Bronchial epithelial cell (primary cell): Measurements from ENCODE around the gene CSAD. TPM values are rescaled to one million over a fixed set of nuclear protein-coding genes. Genes with fewer than 3 reads are reported as not detected.

Experiments used
- DNase-seq: peaks from one replicate; pipeline ENCODE4 v3.0.0-alpha.2; 2010; ENCODE audit warnings: low read depth
- FAIRE-seq: peaks from 2 replicates; lab custom pipeline; 2011; peaks lifted over from hg19 to GRCh38; lab: Jason Lieb, UNC
- H3K27me3 ChIP-seq: 2 replicates; pipeline ENCODE4 v1.5.1; 2011; ENCODE audit warnings: low read length; ENCODE audit not compliant: control insufficient read depth, insufficient read depth
- H3K36me3 ChIP-seq: 2 replicates; pipeline ENCODE4 v1.5.1; 2011; ENCODE audit warnings: low read length; ENCODE audit not compliant: control insufficient read depth, insufficient read depth
- H3K4me3 ChIP-seq: 2 replicates; pipeline ENCODE4 v1.5.1; 2011; ENCODE audit warnings: mild to moderate bottlenecking, low read depth, low read length, control low read depth
- total RNA-seq: library from RNA; depleted of rRNA; stranded (reverse); fragments of >200 nt; gene quantifications from 2 replicates; pipeline ENCODE4 v1.2.1, GENCODE V29; 2014
- TF ChIP-seq, protein P1 (sequence below): IDR thresholded peaks from 2 replicates; pipeline ENCODE4 v1.5.1; 2011; ENCODE audit warnings: mild to moderate bottlenecking, moderate library complexity, low read length, control low read depth, inconsistent platforms; ENCODE audit not compliant: insufficient read depth, severe bottlenecking

The CSAD gene
- total RNA-seq, 1 donor from 2014 or later = 6.6 TPM

DNA sequence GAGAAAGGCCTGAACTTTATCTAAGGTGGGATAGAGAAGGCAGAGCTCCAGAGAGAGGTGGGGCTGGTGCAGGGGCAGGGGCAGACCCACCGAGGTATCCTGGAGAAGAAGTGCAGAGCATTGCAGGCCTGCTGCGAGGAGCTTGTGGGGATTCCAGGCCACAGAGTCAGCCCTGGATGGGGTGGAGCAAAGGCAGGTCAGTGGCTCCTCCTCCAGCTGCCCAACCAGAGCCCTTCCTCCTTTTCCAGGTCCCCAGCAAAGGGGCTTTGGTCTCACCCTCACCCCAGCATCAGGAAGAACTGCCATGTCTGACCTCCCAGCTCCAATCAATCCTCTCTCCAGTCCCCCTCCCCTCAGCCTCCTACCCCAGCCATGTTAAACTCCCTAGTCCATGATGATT is 20.1 kb downstream of the CSAD start:
- DNase-seq (no peak), FAIRE-seq (no peak)
- Histone ChIP-seq H3K36me3 (peaks cover 5% of the 10 kb centered on the region), H3K27me3 (no peaks in the 10 kb centered on the region), H3K4me3 (no peak overlapping the region)
- TF ChIP-seq, protein P1, sequence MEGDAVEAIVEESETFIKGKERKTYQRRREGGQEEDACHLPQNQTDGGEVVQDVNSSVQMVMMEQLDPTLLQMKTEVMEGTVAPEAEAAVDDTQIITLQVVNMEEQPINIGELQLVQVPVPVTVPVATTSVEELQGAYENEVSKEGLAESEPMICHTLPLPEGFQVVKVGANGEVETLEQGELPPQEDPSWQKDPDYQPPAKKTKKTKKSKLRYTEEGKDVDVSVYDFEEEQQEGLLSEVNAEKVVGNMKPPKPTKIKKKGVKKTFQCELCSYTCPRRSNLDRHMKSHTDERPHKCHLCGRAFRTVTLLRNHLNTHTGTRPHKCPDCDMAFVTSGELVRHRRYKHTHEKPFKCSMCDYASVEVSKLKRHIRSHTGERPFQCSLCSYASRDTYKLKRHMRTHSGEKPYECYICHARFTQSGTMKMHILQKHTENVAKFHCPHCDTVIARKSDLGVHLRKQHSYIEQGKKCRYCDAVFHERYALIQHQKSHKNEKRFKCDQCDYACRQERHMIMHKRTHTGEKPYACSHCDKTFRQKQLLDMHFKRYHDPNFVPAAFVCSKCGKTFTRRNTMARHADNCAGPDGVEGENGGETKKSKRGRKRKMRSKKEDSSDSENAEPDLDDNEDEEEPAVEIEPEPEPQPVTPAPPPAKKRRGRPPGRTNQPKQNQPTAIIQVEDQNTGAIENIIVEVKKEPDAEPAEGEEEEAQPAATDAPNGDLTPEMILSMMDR = no peak

DNA sequence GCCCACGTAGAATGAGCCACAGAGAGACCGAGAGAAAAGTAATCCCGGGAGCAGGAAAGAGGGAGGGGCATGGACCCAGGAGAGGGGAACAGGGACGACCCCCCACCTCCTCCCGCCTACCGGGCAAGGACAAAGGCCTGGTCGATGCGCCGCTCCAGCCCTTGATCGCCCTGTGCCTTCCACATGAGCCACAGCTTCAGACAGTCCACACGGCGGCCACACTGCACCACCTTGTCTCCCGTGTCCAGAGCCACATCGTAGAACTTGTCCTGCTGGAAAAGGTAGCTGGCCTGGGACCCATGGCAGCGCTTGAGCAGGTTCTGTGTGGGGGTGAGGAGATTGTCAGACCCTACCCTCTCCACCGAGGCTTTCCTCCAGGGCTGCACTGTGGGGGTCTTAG is 20.7 kb downstream of the CSAD start:
- peaks cover 5% of the 10 kb centered on the region for H3K36me3 ChIP-seq
- DNase-seq = no peak
- FAIRE-seq = no peak

DNA sequence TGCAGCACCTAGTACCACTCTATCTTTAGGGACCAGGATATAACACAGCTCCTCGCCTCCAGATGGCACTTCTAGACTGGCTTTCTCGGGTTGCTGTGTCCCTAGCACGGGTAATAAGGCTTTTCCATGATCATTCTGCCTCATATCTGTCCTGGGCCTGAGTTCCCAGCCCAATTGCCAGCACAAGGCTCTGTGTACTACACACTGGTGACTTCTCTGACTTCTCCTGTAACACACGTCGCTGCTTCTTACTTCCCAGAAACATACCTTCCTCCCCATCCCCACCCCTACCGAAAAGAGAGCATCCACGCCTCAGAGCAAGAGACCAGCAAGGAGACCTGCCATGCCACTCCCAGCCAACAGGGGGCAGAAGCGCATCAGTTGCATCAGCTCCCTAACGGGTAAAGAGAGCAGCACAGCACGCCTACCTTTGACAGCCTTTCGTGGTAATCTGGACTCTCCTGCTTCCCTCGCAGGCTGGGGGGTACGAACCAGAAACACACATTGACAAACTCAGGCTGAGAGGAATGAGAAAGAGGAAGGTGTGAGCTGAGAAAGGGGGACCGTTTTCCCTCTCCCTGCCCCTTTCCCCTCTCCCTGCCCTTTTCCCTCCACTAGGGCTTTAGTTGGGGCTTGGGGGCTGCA is 21.4 kb downstream of the CSAD start:
- TF ChIP-seq, protein P1 = peak; percentile 99
- peak; percentile 32 for FAIRE-seq
- H3K36me3 ChIP-seq = peaks cover 5% of the 10 kb centered on the region
- DNase-seq = peak; percentile 63
- H3K27me3 ChIP-seq = no peaks in the 10 kb centered on the region
- no peak overlapping the region for H3K4me3 ChIP-seq

More for the DNA sequence above, 20.7 kb downstream of the CSAD start:
- Histone ChIP-seq H3K4me3 (no peak overlapping the region), H3K27me3 (no peaks in the 10 kb centered on the region)
- TF ChIP-seq, protein P1 = no peak

DNA sequence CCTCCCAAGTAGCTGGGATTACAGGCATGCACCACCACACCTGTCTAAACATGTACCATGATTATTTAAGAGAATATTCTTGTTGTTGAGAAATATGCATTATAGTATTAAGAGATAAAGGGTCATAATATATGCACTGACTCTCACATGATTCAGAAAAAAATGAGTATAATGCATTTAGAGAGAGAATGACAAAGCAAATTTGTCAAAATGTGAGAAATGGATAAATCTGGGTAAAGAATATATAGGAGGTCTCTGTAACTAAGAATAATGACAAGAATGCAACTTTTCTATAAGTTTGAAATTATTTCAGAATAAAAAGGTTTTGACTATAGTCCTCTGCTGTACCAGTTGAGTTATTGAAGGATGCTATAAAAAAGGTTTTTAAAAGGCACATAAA is 28.3 kb downstream of the CSAD start:
- no peak for DNase-seq
- no peak for FAIRE-seq
- no peak overlapping the region for H3K4me3 ChIP-seq
- H3K27me3 ChIP-seq = no peaks in the 10 kb centered on the region
- no peaks in the 10 kb centered on the region for H3K36me3 ChIP-seq
- TF ChIP-seq, protein P1 = no peak

DNA sequence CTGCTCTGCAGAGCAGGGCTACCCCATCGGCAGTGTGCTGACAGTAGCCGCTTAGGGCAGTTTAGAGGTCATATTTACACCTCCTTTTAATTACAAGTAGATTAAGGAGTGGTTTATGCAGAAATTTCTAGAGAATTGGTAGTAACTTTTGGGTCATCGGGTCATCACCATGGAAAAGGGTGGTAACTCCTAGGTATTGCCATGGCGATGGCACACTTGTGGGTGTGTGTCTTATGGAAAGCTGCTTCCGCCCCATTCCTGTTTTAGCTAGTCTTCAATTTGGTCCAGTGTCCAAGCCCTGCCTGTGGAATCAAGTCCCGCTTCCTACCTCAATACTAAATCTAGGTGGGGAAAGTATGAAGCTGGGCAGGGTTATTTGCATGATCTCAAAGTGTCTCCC is 29.7 kb downstream of the CSAD start:
- DNase-seq (no peak), FAIRE-seq (no peak)
- TF ChIP-seq, protein P1 = no peak
- H3K4me3 ChIP-seq = no peak overlapping the region
- no peaks in the 10 kb centered on the region for H3K27me3 ChIP-seq
- no peaks in the 10 kb centered on the region for H3K36me3 ChIP-seq

DNA sequence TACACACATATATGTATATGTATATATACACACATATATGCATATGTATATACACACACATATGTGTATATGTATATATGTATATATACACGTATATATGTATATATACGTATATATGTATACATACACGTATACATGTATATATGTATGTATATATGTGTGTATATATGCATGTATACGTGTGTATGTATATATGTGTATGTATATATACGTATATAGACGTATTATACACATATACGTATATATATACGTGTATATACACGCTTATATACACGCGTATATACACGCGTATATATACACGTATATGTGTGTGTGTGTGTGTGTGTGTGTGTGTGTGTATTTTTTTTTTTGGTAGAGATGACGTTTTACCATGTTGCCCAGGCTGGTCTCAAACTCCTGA is 33.1 kb downstream of the CSAD start:
- Histone ChIP-seq H3K4me3 (no peak overlapping the region), H3K36me3 (no peaks in the 10 kb centered on the region), H3K27me3 (no peaks in the 10 kb centered on the region)
- FAIRE-seq = no peak
- TF ChIP-seq, protein P1 = no peak
- no peak for DNase-seq
